ENCODE data around the gene ENDOU. TPM values are rescaled to one million over a fixed set of nuclear protein-coding genes. Genes with fewer than 3 reads are reported as not detected.
A peak's percentile ranks its signal among the peaks of the same experiment; 100 is the strongest.

ENDOU gene
- total RNA-seq, 1 experiment from 2014 or later = not detected

DNA sequence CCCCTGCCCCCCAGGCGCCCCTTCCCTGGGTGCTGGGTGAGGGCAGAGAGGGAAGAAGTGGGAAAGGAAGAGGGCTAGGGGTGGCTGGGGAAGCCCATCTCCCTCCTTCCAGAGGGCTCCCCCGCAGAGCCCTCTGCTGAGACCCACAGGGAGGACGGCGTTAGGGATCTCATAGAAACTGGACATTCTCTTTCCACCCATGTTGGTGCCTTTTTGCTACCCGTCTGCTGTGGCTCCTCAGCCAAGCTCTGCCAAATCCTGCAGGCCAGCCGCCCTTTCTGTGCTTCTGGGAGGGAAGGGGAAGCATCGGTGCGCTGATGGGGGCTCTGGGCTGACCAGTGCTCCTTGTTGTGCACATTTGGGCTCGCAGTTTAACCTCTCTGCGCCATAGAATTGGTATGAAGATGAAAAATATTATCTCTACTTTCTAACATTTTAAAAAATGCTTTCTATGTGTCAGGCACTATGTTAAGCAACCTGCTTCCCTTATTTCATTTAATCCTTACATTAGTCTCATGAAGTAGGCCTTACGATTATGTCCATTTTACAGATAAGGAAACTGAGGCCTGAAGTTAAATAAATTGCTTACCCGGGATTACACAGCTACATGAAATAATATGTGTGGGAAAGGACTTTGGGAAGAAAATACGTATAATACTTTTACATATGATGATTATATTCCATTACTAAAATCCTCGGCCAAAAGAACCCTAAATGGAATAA is 48.7 kb upstream of the ENDOU start:
- ChIA-PET CTCF (interaction anchor here (0.6 kb wide), 1 partner anchor 30 kb away, joined by 3 read pairs; no protein-coding TSS in a partner anchor), POLR2A (interaction anchor here (0.9 kb wide), 1 partner anchor 59 kb away, joined by 4 read pairs; no protein-coding TSS in a partner anchor)
- Histone ChIP-seq H3K9me3 (ENCODE audit: control insufficient read depth, insufficient read depth, low read depth, low read length) (no peaks in the 10 kb centered on the region), H3K27ac (ENCODE audit: low read length) (peak overlapping the region; percentile 79), H3K36me3 (ENCODE audit: control insufficient read depth, insufficient read depth, low read length) (no peaks in the 10 kb centered on the region; the same call in 1 of the 2 replicates), H3K4me3 (ENCODE audit: low read depth in 2 of 2, low read length in 2 of 2) (peak overlapping the region; percentile 67 to 70), H3K27me3 (ENCODE audit: control insufficient read depth, insufficient read depth, low read length) (no peaks in the 10 kb centered on the region), H3K4me1 (ENCODE audit: control insufficient read depth, insufficient read depth, low read length) (peaks cover 50% of the 10 kb centered on the region)
- in situ Hi-C loops (cut with HindIII; ENCODE audit: low pct_unique_long_range_greater_than_20kb, low sequenced_read_pairs) = no loop called here
- no peak for ATAC-seq
- no peak for DNase-seq (ENCODE audit: low read depth, low spot score)
- no TSS peak for BruUV-seq (replicated peaks)
- TF ChIP-seq POLR2AphosphoS5 (IDR thresholded peaks at IDR 0.05; ENCODE audit: low read depth, low read length) (no peak), SIN3A (IDR thresholded peaks at IDR 0.05; ENCODE audit: borderline replicate concordance, insufficient read depth, low read depth, low read length) (no peak), TCF7L2 (IDR thresholded peaks at IDR 0.05; ENCODE audit: low read depth, low read length) (no peak)
- TF ChIP-seq, protein P1, sequence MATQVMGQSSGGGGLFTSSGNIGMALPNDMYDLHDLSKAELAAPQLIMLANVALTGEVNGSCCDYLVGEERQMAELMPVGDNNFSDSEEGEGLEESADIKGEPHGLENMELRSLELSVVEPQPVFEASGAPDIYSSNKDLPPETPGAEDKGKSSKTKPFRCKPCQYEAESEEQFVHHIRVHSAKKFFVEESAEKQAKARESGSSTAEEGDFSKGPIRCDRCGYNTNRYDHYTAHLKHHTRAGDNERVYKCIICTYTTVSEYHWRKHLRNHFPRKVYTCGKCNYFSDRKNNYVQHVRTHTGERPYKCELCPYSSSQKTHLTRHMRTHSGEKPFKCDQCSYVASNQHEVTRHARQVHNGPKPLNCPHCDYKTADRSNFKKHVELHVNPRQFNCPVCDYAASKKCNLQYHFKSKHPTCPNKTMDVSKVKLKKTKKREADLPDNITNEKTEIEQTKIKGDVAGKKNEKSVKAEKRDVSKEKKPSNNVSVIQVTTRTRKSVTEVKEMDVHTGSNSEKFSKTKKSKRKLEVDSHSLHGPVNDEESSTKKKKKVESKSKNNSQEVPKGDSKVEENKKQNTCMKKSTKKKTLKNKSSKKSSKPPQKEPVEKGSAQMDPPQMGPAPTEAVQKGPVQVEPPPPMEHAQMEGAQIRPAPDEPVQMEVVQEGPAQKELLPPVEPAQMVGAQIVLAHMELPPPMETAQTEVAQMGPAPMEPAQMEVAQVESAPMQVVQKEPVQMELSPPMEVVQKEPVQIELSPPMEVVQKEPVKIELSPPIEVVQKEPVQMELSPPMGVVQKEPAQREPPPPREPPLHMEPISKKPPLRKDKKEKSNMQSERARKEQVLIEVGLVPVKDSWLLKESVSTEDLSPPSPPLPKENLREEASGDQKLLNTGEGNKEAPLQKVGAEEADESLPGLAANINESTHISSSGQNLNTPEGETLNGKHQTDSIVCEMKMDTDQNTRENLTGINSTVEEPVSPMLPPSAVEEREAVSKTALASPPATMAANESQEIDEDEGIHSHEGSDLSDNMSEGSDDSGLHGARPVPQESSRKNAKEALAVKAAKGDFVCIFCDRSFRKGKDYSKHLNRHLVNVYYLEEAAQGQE (IDR thresholded peaks at IDR 0.05; ENCODE audit: insufficient read depth in 1 of 2, low read depth in 2 of 2, low read length in 1 of 2) = no peak
- TF ChIP-seq, protein P2, sequence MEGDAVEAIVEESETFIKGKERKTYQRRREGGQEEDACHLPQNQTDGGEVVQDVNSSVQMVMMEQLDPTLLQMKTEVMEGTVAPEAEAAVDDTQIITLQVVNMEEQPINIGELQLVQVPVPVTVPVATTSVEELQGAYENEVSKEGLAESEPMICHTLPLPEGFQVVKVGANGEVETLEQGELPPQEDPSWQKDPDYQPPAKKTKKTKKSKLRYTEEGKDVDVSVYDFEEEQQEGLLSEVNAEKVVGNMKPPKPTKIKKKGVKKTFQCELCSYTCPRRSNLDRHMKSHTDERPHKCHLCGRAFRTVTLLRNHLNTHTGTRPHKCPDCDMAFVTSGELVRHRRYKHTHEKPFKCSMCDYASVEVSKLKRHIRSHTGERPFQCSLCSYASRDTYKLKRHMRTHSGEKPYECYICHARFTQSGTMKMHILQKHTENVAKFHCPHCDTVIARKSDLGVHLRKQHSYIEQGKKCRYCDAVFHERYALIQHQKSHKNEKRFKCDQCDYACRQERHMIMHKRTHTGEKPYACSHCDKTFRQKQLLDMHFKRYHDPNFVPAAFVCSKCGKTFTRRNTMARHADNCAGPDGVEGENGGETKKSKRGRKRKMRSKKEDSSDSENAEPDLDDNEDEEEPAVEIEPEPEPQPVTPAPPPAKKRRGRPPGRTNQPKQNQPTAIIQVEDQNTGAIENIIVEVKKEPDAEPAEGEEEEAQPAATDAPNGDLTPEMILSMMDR (IDR thresholded peaks at IDR 0.05) = no peak
- intact Hi-C loops (cut with micrococcal nuclease; ENCODE audit: unreplicated experiment) = no loop called here

DNA sequence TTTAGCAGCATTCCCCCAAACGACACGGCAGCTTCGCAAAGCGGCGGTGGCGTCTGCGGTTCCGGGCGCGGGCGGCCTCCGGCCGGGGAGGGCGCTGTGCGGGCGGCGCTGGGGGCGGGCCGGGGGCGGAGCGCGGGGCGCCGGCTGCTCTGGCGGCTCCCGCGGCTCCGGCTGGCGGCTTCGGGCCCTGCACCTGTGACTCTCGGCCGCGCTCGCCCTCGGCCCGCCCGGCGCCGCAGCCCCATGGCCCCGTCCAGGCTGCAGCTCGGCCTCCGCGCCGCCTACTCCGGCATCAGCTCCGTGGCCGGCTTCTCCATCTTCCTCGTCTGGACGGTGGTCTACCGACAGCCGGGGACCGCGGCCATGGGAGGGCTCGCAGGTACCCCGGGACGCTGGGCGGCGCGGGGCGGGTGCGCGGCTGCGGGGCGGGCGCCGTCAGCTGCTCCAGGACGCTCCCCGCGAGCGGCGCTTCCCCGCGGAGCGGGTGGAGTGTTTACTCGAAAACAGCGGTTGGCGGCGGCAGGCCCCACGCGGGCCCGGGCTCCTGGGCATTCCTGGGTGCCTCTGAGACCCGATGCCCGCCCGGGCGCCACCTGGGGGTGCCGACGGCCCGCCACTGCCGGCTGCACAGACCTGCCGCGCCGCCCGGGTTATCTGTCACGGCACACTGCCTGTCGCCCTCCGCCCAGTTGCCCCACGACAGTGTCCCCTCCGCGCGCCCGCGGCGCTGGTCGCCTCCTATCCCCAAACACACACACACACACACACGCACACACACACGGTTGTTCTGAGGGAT is 48.0 kb upstream of the ENDOU start, which contains the start of gene SLC48A1:
SLC48A1 (plus strand) TSS at position 177 of the 796 bp plus-strand sequence; CDS start at position 244, 67 bp downstream.
- no TSS peak for BruUV-seq (replicated peaks)
- DNase-seq (ENCODE audit: low read depth, low spot score) (no peak), ATAC-seq (peak; percentile 95)
- TF ChIP-seq, protein P2 (IDR thresholded peaks at IDR 0.05) = peak; percentile 93
- TF ChIP-seq, protein P1 (IDR thresholded peaks at IDR 0.05; ENCODE audit: insufficient read depth in 1 of 2, low read depth in 2 of 2, low read length in 1 of 2) = no peak
- no peak for TF ChIP-seq TCF7L2 (IDR thresholded peaks at IDR 0.05; ENCODE audit: low read depth, low read length)
- H3K36me3 ChIP-seq (ENCODE audit: control insufficient read depth, insufficient read depth, low read length) = no peaks in the 10 kb centered on the region; the same call in 1 of the 2 replicates
- peak within 1 kb of the TSS; percentile 79 for H3K27ac ChIP-seq (ENCODE audit: low read length)
- CTCF ChIA-PET = interaction anchor here (0.6 kb wide), 3 partner anchors 29 to 99 kb away, joined by 3 to 4 read pairs (median 3); no protein-coding TSS in a partner anchor
- peaks cover 56% of the 10 kb centered on the region for H3K4me1 ChIP-seq (ENCODE audit: control insufficient read depth, insufficient read depth, low read length)
- no peaks in the 10 kb centered on the region for H3K9me3 ChIP-seq (ENCODE audit: control insufficient read depth, insufficient read depth, low read depth, low read length)
- in situ Hi-C loops (cut with HindIII; ENCODE audit: low pct_unique_long_range_greater_than_20kb, low sequenced_read_pairs) (no loop called here), intact Hi-C loops (cut with micrococcal nuclease; ENCODE audit: unreplicated experiment) (no loop called here)
- peak within 1 kb of the TSS; percentile 67 to 70 for H3K4me3 ChIP-seq (ENCODE audit: low read depth in 2 of 2, low read length in 2 of 2)
- no peaks in the 10 kb centered on the region for H3K27me3 ChIP-seq (ENCODE audit: control insufficient read depth, insufficient read depth, low read length)
- POLR2A ChIA-PET = interaction anchor here (0.6 to 0.9 kb wide), 2 partner anchors 60 to 66 kb away, joined by 3 to 4 read pairs; no protein-coding TSS in a partner anchor
